GM21786 (cell line): ENCODE measurements around the gene C1QTNF1.
"Not testable (repeated sequence)": the region's sequence is repeated elsewhere in the genome, so short reads cannot be mapped to it uniquely, and the experiment has no call there.

Source experiments
- ATAC-seq: cut with Tn5 transposase; IDR thresholded peaks from one replicate; pipeline ENCODE4 v1.9.1; 2021; ENCODE audit not compliant: unreplicated experiment

C1QTNF1 gene

GRCh38 chr17:79005063-79005861, 18.7 kb upstream of the C1QTNF1 start:
- ATAC-seq, result no peak

- no peak for ATAC-seq
Measured at GRCh38 chr17:79006046-79006445, 17.9 kb upstream of the C1QTNF1 start.

GRCh38 chr17:79006794-79007503, 17.0 kb upstream of the C1QTNF1 start:
- ATAC-seq, result no peak

- no peak for ATAC-seq
Measured at GRCh38 chr17:79007504-79008381, 16.2 kb upstream of the C1QTNF1 start.

- ATAC-seq, result peak; percentile 7
Measured at GRCh38 chr17:79008666-79009387, 15.1 kb upstream of the C1QTNF1 start.

- peak; percentile 71 for ATAC-seq
Measured at GRCh38 chr17:79009397-79010303, 14.3 kb upstream of the C1QTNF1 start, which contains the start of gene CANT1. Gene CANT1, minus strand, starts transcription at chr17:79009764. Its CDS starts 12,142 bp downstream, at chr17:78997622.

GRCh38 chr17:79010304-79010646, 13.7 kb upstream of the C1QTNF1 start:
- ATAC-seq, result no peak

- ATAC-seq, result no peak
Measured at GRCh38 chr17:79011451-79012147, 12.4 kb upstream of the C1QTNF1 start.

- ATAC-seq, result no peak
Measured at GRCh38 chr17:79012563-79013134, 11.3 kb upstream of the C1QTNF1 start.

GRCh38 chr17:79014158-79014758, 9.7 kb upstream of the C1QTNF1 start:
- ATAC-seq, result no peak

GRCh38 chr17:79017546-79018369, 6.2 kb upstream of the C1QTNF1 start:
- ATAC-seq, result no peak

GRCh38 chr17:79018370-79018695, 5.6 kb upstream of the C1QTNF1 start:
- no peak for ATAC-seq

- ATAC-seq, result no peak
Measured at GRCh38 chr17:79019261-79019631, 4.7 kb upstream of the C1QTNF1 start.

- no peak for ATAC-seq
Measured at GRCh38 chr17:79019632-79020584, 4.1 kb upstream of the C1QTNF1 start.

- no peak for ATAC-seq
Measured at GRCh38 chr17:79020631-79021301, 3.2 kb upstream of the C1QTNF1 start.

GRCh38 chr17:79021929-79022328, 2.0 kb upstream of the C1QTNF1 start:
- ATAC-seq, result not testable (repeated sequence)
